GM18519 (cell line): Measurements from ENCODE around the gene NKX1-2.
"Not testable (repeated sequence)": the region's sequence is repeated elsewhere in the genome, so short reads cannot be mapped to it uniquely, and the experiment has no call there.

Source experiments
- ATAC-seq: cut with Tn5 transposase; IDR thresholded peaks from one replicate; pipeline ENCODE4 v1.9.1; 2021; ENCODE audit warnings: mild to moderate bottlenecking, moderate library complexity; ENCODE audit not compliant: unreplicated experiment, low FRiP score

The NKX1-2 gene

DNA sequence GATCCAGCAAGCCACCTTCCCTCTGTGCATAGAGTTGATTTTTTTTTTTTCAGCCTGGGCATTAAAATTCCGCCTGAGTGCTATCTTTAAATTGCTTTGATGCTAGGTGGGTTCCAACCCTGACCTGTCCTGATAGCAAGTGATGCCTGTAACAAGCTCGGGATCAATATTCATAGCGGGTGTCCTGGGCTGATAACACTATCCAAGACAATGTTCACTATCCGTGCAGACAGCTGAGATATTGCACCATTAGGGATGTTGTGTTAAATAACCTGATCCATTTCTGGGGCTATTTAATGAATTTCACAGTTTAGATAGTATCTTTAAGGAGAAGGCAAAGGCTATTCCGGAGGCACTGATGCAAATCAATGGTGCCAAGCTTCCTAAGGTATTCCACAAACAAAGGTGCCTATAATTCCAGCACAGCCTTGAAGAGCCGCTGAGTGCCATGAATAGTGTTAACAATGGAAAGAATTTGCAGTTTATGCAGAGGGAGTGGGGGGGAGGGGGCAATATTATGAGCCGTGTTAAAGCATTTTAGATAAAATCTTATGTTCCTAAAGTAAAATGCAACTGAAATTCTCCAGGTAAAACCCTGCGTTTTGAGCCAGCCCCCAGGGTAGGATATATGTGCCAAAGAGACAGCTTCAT is 4.2 kb upstream of the NKX1-2 start:
- no peak for ATAC-seq

DNA sequence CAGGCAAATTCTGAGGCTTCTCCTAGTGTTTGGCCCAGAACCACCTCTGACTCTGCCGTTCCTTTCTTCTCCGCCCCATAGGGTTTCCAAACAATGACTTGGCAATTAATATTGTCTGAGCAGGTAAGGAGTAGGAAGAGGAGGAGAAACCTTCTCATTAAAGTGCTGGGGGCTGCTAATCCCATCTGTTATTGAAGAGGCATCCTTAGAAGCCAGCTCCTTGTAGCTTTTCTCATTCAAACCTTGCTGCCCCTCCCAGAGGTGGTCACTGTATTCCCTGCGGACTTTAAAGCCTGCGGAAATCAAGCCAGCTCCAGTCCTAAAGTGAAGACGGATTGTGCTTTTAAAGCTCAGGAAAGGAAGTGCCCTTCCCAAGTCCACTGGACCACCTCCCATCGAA is 1.4 kb upstream of the NKX1-2 start:
- ATAC-seq = no peak

DNA sequence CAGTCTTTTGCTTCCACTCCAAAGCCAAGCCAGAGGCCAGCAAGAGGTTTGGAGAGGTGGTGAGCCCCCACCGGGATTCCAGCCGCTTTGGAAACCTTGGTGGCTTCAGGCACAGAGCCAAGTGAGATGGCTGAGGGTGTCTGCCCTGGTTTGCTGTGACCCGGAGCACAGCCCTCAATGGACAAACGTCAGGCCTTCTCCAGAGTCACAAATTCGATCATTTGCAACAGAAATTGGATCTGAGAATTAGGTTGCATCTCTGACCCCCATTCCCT is 885 bp upstream of the NKX1-2 start:
- no peak for ATAC-seq

DNA sequence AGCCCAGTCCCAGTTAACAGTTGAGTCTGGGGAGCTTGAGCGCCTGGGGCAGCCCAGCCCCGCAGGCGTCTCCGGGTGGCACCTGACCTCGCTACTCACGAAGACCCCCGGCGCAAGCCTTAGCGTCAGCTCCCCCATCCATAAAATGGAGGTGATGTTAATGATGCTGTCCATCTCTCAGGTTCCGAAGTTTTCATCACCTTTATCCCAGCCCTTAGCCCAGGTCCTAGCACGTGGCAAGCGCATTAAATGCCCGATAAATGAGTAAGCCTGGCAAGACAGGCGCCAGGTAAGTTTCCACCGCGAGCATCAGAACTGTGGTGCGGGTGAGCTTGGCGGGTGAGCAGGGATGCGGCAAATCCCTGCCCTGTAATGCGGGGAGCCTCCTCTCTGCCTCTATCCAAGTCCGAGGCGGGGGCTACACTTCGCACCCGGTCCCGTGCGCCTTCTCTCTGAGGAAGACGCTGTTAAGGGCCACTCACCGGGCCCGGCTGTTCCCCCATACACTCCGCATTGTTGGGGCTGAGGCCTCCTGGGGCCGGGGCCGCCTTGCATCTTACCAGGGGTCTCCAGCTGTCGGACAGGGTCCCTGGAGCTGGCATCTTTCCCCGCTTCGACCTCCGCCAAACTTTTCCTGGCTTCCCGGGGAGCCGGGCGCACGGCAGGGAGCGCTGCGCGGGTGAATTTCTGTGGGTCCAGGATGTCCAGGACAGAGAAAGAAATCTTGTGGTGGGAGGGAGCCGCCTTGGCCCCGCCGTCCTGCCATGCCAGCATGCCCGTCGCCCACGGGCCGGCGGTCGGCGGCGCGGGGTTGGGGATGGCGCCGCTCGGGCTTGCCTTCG is 444 bp downstream of the NKX1-2 start:
- no peak for ATAC-seq

DNA sequence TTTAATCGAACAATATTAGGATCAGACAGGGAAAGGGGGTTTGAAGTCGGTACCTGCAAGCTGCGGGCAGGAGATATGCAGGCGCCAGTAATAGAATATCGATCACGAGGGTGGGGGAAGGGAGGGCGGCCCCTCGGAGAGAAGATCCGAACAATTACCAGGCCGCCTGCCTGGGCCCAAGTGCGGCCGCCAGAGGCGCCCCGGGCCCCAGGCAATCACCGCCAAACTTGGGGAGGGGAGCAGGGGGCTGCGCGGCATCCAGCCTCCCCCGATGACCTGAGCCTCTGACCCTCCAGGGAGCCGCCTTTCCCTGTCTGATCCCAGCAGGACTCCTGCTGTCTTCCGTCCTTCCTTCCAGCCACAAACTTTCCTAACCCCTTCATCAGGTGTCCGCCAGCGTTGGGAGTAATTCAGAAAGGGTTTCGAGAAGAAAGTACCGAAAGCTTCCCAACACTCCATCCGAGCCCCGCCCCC is 1.1 kb downstream of the NKX1-2 start:
- no peak for ATAC-seq

DNA sequence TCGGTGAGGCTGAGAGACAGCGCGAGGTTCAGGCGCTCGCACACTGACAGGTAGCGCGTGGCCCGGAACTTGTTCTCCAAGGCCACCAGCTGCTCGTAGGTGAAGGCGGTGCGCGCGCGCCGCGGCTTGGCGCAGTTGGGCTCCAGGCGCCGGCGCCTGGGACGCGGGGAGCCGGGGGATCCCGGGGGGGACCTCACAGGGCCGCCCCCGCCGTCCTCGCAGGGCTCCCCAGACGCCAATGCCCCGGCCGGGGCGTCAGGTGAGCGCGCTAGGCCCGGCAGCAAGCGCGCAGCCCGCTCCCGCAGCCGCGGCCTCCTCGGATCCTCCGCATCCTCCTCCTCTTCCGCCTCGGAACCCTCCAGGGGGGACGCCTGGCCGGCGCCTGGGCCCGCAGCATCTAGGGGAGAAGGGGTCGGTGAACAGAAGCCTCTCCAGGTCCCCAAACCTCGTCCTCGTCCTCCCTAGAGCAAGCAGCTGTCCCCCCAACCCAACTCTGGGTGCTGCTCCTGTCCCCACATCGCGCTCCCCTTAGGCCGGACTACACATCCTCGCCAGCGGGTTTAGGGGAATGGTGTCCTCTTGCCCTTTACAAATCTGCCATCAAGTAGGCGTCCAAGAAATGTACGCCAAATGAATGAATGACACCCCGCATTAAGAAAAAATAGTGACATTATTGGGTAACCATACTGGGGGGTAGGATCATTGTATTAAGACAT is 1.9 kb downstream of the NKX1-2 start:
- no peak for ATAC-seq

DNA sequence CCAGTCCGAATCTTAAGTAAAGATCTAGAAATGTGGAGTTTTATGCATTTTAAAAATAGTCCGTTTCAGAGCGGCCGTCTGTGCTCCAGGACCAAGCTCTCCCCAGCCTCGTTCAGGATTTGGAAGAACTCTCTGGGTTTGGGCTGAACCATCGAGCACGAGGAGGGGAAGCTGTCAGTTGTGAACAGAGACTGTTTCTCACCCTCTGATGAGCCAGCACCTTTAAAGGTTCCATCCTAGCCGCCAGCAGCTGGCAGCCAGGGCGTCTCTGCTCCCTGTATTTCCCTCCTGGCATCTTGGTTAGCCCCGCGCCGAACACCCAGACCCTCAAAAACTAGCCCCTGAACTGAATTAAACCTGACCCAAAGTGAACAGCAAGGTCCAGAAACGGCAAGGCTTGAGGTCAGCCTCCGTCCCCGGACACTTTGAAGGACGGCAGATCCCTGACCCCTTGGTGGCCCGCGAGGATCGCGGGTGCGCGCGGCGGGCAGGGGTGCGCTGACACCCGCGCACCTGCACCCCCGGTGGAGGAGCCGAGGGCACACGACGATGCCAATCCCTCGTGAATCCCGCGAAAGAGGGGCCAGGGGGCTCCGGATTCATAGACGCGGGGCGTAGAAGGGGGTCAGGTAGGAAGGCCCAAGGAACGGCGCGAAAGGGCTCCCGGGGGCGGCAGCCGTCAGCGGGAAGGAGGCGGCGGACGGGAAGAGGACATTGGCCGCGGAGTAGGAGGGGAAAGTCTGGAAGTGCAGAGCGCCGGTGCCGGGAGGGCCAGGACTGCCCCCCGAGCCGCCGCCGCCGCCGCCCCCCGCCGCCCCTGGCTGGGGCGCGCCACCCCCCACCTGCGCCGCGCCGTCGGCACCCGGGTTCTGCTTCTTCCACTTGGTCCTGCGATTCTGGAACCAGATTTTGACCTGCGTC is 2.7 kb downstream of the NKX1-2 start:
- no peak for ATAC-seq

DNA sequence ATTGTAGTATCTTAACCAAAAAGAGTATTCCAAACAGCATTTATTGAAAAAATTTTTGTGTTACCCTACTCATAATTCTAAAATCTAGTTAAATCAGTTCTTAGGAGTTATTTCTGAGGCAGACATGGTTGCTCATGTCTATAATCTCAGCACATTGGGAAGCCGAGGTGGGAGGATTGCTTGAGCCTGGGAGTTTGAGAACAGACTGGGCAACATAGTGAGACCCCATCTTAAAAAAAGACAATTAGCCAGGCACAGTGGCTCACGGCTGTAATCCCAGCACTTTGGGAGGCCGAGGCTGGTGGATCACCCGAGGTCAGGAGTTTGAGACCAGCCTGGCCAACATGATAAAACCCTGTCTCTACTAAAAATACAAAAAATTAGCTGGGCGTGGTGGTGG is 8.1 kb downstream of the NKX1-2 start:
- ATAC-seq = not testable (repeated sequence)

DNA sequence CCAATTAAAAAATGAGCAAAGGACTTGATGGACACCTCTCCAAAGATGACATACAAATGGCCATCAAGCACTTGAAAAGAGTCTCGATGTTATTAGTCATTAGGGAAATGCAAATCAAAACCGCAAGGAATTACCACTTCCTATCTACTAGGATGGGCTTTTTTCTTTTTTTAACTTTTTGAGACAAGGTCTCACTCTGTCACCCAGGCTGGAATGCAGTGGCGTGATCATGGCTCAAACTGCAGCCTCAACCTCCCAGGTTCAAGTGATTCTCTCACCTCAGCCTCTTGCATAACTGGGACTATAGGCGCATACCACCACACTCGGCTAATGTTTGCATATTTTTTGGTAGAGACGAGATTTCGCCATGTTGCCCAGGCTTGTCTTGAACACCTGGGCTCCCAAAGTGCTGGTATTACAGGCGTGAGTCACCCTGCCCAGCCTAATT is 13.6 kb downstream of the NKX1-2 start:
- peak; percentile 67 for ATAC-seq

DNA sequence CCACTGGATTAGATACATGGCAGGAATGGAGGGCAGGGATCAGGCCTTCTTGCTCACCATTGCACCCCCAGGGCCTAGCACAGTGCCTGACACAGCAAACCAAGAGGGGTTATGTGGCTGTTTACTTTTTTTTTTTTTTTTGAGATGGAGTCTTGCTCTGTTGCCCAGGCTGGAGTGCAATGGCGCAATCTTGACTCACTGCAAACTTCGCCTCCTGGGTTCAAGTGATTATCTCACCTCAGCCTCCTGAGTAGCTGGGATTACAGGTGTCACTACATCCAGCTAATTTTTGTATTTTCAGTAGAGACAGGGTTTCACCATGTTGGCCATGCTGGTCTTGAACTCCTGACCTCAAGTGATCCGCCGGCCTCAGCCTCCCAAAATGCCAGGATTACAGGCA is 14.2 kb downstream of the NKX1-2 start:
- ATAC-seq = not testable (repeated sequence)

DNA sequence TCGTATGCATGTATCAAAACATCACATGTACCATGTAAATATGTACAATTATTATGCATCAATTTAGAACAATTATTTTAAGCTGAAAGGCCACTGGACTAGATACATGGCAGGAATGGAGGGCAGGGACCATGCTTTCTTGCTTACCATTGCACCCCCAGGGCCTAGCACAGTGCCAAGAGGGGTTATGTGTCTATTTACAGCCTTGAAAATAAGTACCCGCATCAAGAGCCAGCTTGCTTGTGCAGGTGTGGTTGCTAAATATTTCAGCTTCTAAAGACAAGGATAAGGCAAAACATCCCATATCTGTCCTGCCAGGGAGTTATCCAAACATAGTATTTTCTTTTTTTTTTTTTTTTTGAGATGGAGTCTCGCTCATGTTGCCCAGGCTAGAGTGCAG is 16.4 kb downstream of the NKX1-2 start:
- no peak for ATAC-seq

DNA sequence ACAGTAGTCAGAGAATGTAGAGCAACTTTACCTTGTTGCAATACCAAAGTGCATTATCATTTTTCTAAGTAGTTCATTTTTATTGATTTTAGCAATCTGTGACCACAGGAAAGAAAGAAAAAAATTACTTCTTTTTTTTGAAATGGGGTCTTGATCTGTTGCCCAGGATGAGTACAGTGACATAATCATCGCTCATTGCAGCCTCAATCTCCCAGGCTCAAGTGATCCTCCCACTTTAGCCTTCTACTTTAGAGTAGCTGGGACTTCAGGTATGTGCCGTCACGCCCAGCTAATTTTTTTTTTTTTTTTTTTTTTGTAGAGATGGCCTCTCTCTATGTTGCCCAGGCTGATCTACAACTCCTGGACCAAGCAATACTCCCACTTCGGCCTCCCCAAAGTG is 19.8 kb downstream of the NKX1-2 start:
- no peak for ATAC-seq

DNA sequence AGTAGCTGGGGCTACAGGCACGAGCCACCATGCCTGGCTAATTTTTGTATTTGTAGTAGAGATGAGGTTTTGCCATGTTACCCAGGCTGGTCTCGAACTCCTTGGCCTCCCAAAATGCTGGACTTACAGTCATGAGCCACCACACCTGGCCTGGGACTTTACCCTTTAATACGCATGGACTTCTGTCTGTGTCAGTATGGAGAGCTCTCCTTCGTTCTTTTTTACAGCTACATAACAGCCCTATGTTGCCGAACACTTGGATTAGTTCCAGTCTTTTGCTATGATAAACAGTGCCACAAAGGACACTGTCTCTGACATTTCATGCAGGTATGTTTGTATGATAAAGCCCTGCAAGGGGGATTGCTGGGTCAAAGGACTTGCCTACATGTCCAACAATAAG is 20.3 kb downstream of the NKX1-2 start:
- ATAC-seq = no peak

DNA sequence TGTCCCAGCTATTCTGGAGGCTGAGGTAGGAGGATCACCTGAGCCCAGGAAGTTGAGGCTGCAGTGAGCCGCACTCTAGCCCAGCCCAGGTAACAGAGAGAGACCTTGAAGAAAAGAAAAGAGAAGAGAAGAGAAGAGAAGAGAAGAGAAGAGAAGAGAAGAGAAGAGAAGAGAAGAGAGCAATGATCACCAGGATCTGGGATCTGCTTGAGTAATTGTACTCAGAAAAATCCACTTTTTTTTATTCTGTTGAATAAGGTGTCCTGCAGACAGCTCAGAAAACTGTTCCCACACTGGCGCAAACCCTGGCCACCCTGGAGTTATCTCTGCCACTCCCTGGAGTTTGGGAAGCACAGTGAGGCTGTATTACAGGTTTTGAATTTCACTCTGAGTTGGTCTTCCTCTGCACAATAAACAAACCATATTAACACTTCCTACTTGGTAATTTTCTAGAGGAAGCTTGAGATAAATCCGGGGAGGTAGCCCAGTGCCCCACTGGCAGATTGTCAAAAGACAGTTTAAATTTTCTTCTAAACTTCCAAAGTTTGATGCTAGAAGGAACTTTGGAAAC is 21.5 kb downstream of the NKX1-2 start:
- no peak for ATAC-seq

DNA sequence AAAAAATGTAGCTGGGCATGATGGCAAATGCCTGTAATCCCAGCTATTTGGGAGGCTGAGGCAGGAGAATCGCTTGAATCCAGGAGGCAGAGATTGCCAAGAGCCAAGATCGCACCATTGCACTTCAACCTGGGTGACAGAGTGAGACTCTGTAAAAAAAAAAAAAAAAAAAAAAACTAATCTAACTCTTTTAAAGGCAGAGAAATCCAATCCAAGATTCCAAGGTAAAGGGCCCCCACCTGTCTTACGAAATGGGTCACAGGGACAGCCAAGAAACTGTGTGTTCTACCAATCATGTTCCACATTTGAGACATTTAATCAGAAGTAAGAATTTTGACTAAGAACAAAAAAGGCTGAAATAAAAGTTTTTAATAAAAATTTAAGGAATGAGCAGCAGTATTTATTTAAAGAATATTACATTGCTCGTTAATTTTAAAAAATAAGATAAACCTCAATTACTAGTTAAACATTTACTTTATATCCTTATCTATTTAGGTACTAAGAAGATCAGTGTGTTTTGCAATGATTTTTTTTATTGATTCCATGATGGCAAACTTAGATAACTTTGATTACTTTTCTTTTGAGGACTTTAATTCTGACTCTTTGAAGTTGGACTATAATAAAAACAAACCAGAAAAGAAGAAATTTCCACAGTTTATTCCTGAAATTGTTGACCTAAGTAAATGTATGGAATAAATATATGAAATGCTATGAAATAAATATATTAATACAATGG is 24.4 kb downstream of the NKX1-2 start:
- no peak for ATAC-seq

DNA sequence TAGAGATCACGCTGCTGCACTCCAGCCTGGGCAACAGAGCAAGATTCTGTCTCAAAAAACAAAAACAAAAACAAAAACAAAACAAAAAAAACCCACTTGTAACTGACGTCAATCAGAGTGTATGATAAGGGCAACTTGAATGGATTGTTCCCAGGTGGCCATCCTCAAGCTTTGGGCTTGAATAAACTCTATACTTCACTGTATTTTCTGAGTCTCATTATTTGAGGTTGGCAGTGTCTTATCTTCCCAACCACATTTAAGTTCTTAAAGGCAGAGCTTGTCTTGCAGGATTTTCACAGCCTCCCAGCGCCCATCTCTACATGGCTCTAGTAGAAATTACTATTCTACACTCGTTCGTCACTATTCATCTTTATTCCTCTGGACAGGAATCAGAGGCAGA is 26.0 kb downstream of the NKX1-2 start:
- no peak for ATAC-seq

DNA sequence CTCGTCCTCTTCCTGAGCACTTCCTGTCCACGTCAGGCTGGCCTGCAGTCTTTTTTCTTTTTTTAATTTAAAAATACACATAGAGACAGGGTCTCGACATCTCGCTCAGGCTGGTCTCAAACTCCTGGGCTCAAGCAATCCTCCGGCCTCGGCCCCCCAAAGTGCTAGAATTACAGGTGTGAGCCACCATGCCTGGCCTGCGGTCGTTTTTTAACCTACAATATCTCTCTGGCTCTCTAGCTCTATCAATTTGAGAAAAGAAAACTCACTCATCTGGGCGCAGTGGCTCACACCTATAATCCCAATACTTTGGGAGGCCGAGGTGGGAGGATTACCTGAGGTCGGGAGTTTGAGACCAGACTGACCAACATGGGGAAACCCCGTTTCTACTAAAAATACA is 27.1 kb downstream of the NKX1-2 start:
- no peak for ATAC-seq

DNA sequence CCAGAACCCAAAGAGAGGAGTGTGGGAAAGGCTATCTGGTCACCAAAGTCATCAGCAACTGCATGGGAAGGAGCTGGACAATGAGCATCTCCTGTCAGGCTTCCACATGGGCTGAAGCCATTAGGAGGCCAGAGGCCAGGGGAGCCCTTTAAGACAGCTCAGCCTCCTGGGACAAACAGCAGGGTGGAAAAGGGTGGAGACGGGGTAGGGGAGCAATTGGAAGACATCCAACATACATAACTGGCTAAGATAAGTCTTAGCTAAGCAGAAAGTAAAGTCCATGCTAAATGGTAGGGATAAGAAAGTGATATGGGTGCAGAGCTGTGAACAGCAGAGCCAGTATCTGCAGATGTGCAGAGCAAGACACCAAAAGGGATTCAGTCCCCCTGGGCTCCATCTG is 29.6 kb downstream of the NKX1-2 start:
- no peak for ATAC-seq

DNA sequence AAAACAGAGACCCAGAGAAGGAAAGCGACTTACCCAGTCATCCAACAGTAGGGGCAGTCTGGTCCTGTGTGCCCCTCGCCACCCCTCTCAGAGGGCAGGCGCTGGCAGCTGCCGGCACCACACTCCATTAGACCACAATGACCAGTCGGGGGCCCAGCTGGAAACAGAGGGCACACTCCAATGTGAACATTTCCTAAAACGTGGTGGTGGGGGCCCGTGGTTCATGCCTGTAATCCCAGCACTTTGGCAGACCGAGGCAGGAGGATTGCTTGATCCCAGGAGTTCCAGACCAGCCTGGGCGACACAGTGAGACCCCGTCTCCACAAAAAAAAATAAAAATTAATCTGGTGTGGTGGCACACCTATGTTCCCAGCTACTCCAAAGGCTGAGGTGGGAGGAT is 30.2 kb downstream of the NKX1-2 start:
- ATAC-seq = no peak
